ENCODE data around the gene ALG10B.
"Not testable (repeated sequence)": the region's sequence is repeated elsewhere in the genome, so short reads cannot be mapped to it uniquely, and the experiment has no call there.

DNA sequence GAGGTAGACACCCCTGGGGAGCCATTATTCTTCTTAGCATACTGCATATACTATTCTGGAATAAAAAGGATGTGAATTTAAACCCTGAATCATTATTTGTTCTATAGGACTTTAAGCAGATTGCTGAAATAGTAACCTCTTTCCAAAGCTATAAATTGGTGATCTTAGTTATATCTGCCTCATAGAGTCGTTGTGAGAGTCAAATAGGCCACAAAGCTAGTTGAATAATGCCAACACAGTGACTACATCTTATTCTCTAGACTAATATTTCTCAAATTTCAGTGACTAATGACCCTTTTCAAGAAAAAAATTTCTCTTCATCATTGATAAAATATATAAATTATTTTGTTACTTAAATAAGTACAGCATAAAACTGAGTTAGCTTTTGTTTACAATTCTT is 13.6 kb upstream of the ALG10B start:
- not testable (repeated sequence) for TF ChIP-seq POLR2A, EP300 (IDR thresholded peaks at IDR 0.05)
- TF ChIP-seq, protein P1, sequence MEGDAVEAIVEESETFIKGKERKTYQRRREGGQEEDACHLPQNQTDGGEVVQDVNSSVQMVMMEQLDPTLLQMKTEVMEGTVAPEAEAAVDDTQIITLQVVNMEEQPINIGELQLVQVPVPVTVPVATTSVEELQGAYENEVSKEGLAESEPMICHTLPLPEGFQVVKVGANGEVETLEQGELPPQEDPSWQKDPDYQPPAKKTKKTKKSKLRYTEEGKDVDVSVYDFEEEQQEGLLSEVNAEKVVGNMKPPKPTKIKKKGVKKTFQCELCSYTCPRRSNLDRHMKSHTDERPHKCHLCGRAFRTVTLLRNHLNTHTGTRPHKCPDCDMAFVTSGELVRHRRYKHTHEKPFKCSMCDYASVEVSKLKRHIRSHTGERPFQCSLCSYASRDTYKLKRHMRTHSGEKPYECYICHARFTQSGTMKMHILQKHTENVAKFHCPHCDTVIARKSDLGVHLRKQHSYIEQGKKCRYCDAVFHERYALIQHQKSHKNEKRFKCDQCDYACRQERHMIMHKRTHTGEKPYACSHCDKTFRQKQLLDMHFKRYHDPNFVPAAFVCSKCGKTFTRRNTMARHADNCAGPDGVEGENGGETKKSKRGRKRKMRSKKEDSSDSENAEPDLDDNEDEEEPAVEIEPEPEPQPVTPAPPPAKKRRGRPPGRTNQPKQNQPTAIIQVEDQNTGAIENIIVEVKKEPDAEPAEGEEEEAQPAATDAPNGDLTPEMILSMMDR (IDR thresholded peaks at IDR 0.05) = not testable (repeated sequence)

Data from ovary (tissue), 3 donors.